MM.1S (cell line): ENCODE measurements around the gene RND3.

ENCODE experiments used
- DNase-seq: peaks from one replicate; pipeline ENCODE4 v3.0.0-alpha.2; 2015
- H2AFZ ChIP-seq: fragments of 300-600 bp; sonication (generic); 2 replicates; pipeline ENCODE4 v1.6.0; 2016; ENCODE audit warnings: antibody characterized with exemption, low read length
- H3F3A ChIP-seq: fragments of 300-600 bp; sonication (generic); 2 replicates; pipeline ENCODE4 v1.6.1; 2016; ENCODE audit warnings: mild to moderate bottlenecking, antibody characterized with exemption, low read length, moderate library complexity, mixed read lengths; ENCODE audit not compliant: insufficient read depth
- H3K27ac ChIP-seq: fragments of 300-600 bp; sonication (generic); 2 replicates; pipeline ENCODE4 v1.5.1; 2016; ENCODE audit warnings: mild to moderate bottlenecking, low read length
- H3K27me3 ChIP-seq: fragments of 300-600 bp; sonication (generic); replicated peaks from 2 replicates; pipeline ENCODE4 v1.6.0; 2016; ENCODE audit warnings: low read length; ENCODE audit not compliant: insufficient read depth
- H3K36me3 ChIP-seq: fragments of 300-600 bp; sonication (generic); replicated peaks from 2 replicates; pipeline ENCODE4 v1.6.1; 2016; ENCODE audit warnings: mild to moderate bottlenecking, low read length, mixed read lengths; ENCODE audit not compliant: insufficient read depth
- H3K4me1 ChIP-seq: fragments of 300-600 bp; sonication (generic); 2 replicates; pipeline ENCODE4 v1.6.1; 2016; ENCODE audit warnings: low read length, mixed read lengths
- H3K4me2 ChIP-seq: fragments of 300-600 bp; sonication (generic); 2 replicates; pipeline ENCODE4 v1.6.0; 2016; ENCODE audit warnings: low read depth, low read length
- H3K4me3 ChIP-seq: fragments of 300-600 bp; sonication (generic); 2 replicates; pipeline ENCODE4 v1.5.1; 2016; ENCODE audit warnings: low read length, mixed read lengths
- H3K79me2 ChIP-seq: fragments of 300-600 bp; sonication (generic); 2 replicates; pipeline ENCODE4 v1.6.1; 2016; ENCODE audit warnings: mixed run types, low read length, mixed read lengths
- H3K9ac ChIP-seq: fragments of 300-600 bp; sonication (generic); 2 replicates; pipeline ENCODE4 v1.6.1; 2016; ENCODE audit warnings: low read length, mixed read lengths
- H3K9me2 ChIP-seq: fragments of 300-600 bp; sonication (generic); replicated peaks from 2 replicates; pipeline ENCODE4 v1.6.1; 2016; ENCODE audit warnings: mild to moderate bottlenecking, low read length, mixed read lengths; ENCODE audit not compliant: insufficient read depth
- H3K9me3 ChIP-seq: fragments of 300-600 bp; sonication (generic); replicated peaks from 2 replicates; pipeline ENCODE4 v1.6.1; 2016; ENCODE audit warnings: mild to moderate bottlenecking, low read length, mixed read lengths; ENCODE audit not compliant: insufficient read depth
- H4K20me1 ChIP-seq: fragments of 300-600 bp; sonication (generic); 2 replicates; pipeline ENCODE4 v1.6.1; 2016; ENCODE audit warnings: mild to moderate bottlenecking, low read length, moderate library complexity, mixed read lengths; ENCODE audit not compliant: insufficient read depth
- CTCF ChIP-seq: fragments of 300-600 bp; sonication (generic); IDR thresholded peaks from 2 replicates; pipeline ENCODE4 v1.5.1; 2016; ENCODE audit warnings: antibody characterized with exemption, low read length, mixed read lengths
- EZH2 ChIP-seq: fragments of 300-600 bp; sonication (generic); optimal IDR thresholded peaks from 2 replicates; pipeline ENCODE3; 2017; ENCODE audit warnings: low read depth, mild to moderate bottlenecking, antibody characterized with exemption, low read length, mixed read lengths
- EZH2phosphoT487 ChIP-seq: fragments of 300-600 bp; sonication (generic); IDR thresholded peaks from 2 replicates; pipeline ENCODE4 v1.6.1; 2018; ENCODE audit warnings: antibody characterized with exemption, low read length

RND3 gene

GRCh38 chr2:150532020-150532419, 44.6 kb upstream of the RND3 start:
- no peaks in the 10 kb centered on the region for H3K79me2 ChIP-seq
- no peaks in the 10 kb centered on the region for H3F3A ChIP-seq
- no peak overlapping the region for H3K9ac ChIP-seq
- no peak for DNase-seq
- no peak overlapping the region for H3K4me3 ChIP-seq
- H4K20me1 ChIP-seq: no peaks in the 10 kb centered on the region
- H3K9me2 ChIP-seq: no peaks in the 10 kb centered on the region
- no peaks in the 10 kb centered on the region for H3K27me3 ChIP-seq
- no peaks in the 10 kb centered on the region for H3K36me3 ChIP-seq
- no peak overlapping the region for H3K27ac ChIP-seq
- no peak overlapping the region for H2AFZ ChIP-seq
- peaks cover 14% of the 10 kb centered on the region for H3K4me1 ChIP-seq
- H3K4me2 ChIP-seq: no peak overlapping the region
- TF ChIP-seq CTCF: no peak
- no peak for TF ChIP-seq EZH2phosphoT487
- no peak for TF ChIP-seq EZH2
- H3K9me3 ChIP-seq: no peaks in the 10 kb centered on the region

GRCh38 chr2:150531591-150531990, 44.1 kb upstream of the RND3 start:
- Histone ChIP-seq H2AFZ (no peak overlapping the region), H3K36me3 (no peaks in the 10 kb centered on the region), H3K4me2 (no peak overlapping the region), H3K27ac (no peak overlapping the region), H3K9me2 (no peaks in the 10 kb centered on the region), H3K79me2 (no peaks in the 10 kb centered on the region), H3K9me3 (no peaks in the 10 kb centered on the region), H3F3A (no peaks in the 10 kb centered on the region), H3K4me1 (peaks cover 14% of the 10 kb centered on the region), H4K20me1 (no peaks in the 10 kb centered on the region), H3K4me3 (no peak overlapping the region), H3K9ac (no peak overlapping the region), H3K27me3 (no peaks in the 10 kb centered on the region)
- DNase-seq: no peak
- TF ChIP-seq CTCF (no peak), EZH2 (no peak), EZH2phosphoT487 (no peak)

- Histone ChIP-seq H3K4me1 (peaks cover 14% of the 10 kb centered on the region), H3K27ac (no peak overlapping the region), H3K9ac (no peak overlapping the region), H3K79me2 (no peaks in the 10 kb centered on the region), H4K20me1 (no peaks in the 10 kb centered on the region), H3K4me2 (no peak overlapping the region), H3K27me3 (no peaks in the 10 kb centered on the region), H3K36me3 (no peaks in the 10 kb centered on the region), H3K9me3 (no peaks in the 10 kb centered on the region), H2AFZ (no peak overlapping the region), H3K4me3 (no peak overlapping the region), H3F3A (no peaks in the 10 kb centered on the region), H3K9me2 (no peaks in the 10 kb centered on the region)
- DNase-seq: no peak
- no peak for TF ChIP-seq EZH2phosphoT487
- no peak for TF ChIP-seq CTCF
- no peak for TF ChIP-seq EZH2
Measured at GRCh38 chr2:150530168-150530567, 42.7 kb upstream of the RND3 start.
